Choroid plexus epithelial cell (primary cell): Measurements from ENCODE around the gene PPY.

ENCODE experiments used
- DNase-seq: peaks from one replicate; pipeline ENCODE4 v3.0.0-alpha.2; 2010; ENCODE audit warnings: low read depth
- H3K4me3 ChIP-seq: 2 replicates; pipeline ENCODE4 v1.5.1; 2011; ENCODE audit warnings: low read depth, mild to moderate bottlenecking, control low read depth, low read length, moderate library complexity
- TF ChIP-seq, protein P1 (sequence below): conservative IDR thresholded peaks from 2 replicates; pipeline ENCODE4 v1.5.1; 2011; ENCODE audit warnings: low read depth, mild to moderate bottlenecking, control low read depth, inconsistent platforms, low read length, moderate library complexity

The PPY gene

DNA sequence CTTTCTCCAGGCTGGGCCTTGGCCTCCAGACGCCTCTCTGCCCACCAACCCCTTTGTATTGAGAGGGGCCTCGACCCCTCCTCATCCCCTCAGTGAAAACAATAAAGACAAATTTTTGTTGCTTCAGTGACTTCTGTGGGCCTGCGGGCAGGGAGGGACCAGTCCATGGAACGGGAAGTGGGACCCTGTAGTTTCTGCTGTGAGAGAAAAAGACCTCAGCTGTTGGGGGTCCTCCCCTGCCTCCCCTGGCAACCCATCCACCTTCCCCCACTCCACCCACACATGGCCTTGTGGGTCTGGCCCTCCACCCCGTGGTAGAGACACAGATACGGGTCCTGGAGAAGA is 3.5 kb downstream of the PPY start:
- DNase-seq: no peak
- no peak overlapping the region for H3K4me3 ChIP-seq
- TF ChIP-seq, protein P1, sequence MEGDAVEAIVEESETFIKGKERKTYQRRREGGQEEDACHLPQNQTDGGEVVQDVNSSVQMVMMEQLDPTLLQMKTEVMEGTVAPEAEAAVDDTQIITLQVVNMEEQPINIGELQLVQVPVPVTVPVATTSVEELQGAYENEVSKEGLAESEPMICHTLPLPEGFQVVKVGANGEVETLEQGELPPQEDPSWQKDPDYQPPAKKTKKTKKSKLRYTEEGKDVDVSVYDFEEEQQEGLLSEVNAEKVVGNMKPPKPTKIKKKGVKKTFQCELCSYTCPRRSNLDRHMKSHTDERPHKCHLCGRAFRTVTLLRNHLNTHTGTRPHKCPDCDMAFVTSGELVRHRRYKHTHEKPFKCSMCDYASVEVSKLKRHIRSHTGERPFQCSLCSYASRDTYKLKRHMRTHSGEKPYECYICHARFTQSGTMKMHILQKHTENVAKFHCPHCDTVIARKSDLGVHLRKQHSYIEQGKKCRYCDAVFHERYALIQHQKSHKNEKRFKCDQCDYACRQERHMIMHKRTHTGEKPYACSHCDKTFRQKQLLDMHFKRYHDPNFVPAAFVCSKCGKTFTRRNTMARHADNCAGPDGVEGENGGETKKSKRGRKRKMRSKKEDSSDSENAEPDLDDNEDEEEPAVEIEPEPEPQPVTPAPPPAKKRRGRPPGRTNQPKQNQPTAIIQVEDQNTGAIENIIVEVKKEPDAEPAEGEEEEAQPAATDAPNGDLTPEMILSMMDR: no peak

DNA sequence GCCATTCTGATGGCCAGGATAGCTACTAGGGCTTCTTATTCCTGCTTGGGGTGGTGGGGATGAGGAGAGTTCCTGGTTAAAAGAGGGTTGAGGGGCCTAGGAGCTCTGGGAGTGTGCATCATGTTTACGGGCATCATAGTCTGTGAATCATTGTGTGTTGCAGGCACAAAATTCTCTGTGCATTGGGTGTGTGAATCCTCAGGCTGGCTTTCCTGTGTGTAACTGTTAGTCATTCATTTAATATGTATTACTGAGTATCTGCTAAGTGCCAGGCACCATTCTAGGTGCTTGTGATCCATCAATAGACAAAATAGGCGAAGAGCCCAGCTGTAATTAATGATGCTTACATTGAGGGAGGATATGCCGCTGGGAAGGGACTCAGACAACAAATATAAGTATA is 5.8 kb downstream of the PPY start:
- H3K4me3 ChIP-seq: no peak overlapping the region
- TF ChIP-seq, protein P1: no peak
- no peak for DNase-seq

DNA sequence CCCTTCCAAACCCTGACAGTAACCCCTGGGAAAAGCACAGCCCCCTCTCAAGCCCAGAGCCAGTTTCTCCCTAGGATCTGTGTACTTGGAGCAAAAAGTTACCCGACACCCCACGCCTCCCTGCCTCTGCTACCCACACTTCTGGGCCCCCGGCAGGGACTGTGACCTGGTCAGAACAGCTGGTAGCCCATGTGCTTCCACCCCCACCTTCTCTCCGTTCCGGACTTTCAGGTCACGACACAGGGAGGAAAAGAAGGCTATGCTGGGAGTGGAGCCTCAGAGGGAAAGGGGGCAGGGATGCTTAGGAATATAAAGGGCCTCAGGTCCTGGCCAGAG is 6.4 kb downstream of the PPY start:
- DNase-seq: no peak
- TF ChIP-seq, protein P1: no peak
- no peak overlapping the region for H3K4me3 ChIP-seq

DNA sequence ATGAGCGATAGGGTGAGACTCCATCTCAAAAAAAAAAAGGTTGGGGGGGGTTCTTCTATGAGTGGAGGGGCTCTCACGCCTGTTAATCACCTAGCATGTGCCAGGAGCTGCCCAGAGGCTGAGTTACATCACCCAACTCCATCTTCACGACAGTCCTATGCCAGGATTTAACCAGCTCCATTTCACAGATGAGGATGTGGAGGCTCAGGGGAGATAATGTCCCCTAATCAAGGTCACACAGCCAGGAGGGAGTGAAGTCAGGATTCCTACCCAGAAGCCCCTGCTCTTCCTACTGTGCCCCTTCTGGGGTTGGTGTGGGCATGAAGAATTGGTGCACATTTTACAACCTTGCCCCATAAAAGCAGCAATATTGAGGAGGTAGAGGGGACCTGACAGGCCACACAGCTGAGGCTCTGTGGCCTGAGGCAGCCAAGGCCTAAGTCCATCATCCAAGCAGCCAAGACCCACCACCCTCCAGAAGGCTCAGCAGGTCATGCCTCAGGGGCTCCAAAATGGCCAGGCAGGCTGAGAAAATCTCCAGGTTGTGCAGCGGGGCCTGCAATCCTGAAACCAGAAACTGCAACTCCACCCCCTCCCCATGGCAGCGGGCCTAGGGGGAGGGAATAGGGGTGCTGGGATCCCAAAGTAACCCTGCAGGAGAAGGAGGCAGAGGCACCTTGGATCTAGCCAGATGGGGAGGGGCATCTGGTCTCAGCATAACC is 6.9 kb downstream of the PPY start:
- no peak for DNase-seq
- TF ChIP-seq, protein P1: no peak
- no peak overlapping the region for H3K4me3 ChIP-seq

DNA sequence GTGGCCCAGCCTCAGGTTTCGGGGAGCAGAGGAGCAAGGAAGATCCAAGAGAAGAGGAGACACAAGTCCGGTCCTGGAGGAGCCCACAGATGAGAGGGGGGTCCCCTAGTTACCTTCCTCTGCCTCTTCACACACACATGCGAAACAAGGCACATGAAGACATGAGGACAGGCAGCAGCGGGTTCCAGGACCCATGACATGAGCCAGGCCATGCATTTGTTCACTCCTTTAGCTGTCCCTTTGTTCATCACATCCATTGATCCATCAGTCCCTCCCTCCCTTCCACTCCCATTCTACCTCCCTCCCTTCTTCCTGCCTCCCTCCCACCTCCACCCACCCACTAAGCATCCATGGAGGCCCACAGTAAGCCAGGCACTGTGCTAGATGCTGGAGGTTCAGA is 9.4 kb downstream of the PPY start:
- TF ChIP-seq, protein P1: no peak
- no peak overlapping the region for H3K4me3 ChIP-seq
- no peak for DNase-seq

DNA sequence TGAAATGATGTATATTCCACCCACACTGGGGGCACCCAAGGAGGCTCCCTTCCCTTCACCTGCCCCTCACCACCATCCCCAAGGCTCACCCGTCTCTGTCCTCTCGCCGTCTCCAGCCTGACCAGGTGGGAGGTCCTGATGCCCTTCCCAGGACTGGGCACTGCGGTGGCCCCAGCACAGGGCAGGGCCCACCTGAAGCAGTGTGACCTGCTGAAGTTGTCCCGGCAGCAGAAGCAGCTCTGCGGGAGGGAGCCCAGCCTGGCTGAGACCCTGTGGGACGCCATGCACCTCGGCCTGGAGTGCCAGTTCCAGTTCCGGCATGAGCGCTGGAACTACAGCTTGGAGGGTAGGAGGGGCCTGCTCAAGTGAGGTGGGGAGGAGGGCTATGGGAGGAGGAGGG is 9.9 kb downstream of the PPY start:
- TF ChIP-seq, protein P1: no peak
- DNase-seq: no peak
- no peak overlapping the region for H3K4me3 ChIP-seq

DNA sequence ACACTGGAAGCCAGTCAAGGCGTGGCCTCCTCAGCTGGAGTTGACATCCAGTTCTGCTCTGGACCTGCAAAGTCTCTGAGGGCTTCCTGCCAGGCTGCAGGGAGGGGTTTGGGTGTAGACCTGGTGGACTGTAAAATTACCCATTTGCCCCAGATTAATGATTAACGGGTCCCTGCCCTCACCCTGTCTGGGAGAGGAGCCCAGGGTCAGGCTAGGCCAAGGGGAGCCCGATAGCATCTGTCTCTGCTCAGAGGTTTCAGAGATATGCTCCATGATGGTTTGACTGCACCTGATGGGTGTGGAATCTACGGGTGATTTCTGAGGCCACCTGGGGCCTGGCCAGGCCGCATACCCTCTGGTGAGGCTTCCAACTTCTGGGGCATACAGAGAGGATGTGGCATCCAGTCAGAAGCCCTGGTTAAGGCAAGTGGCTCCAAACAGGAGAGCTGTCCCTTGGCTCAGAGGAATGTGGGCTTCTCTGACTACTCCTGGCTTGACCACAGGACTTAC is 11.2 kb downstream of the PPY start:
- TF ChIP-seq, protein P1: no peak
- no peak overlapping the region for H3K4me3 ChIP-seq
- DNase-seq: no peak
